HG02798 (cell line): Measurements from ENCODE around the gene TBC1D2B.
A peak's percentile ranks its signal among the peaks of the same experiment; 100 is the strongest.
"Not testable (repeated sequence)": the region's sequence is repeated elsewhere in the genome, so short reads cannot be mapped to it uniquely, and the experiment has no call there.

Experiments used
- ATAC-seq: cut with Tn5 transposase; IDR thresholded peaks from one replicate; pipeline ENCODE4 v1.9.1; 2021; ENCODE audit warnings: mild to moderate bottlenecking; ENCODE audit not compliant: unreplicated experiment, poor library complexity

Gene TBC1D2B

GRCh38 chr15:78007211-78007931, 70.1 kb downstream of the TBC1D2B start:
- no peak for ATAC-seq

- no peak for ATAC-seq
Measured at GRCh38 chr15:78006567-78007205, 70.8 kb downstream of the TBC1D2B start.

- no peak for ATAC-seq
Measured at GRCh38 chr15:78004919-78005634, 72.4 kb downstream of the TBC1D2B start.

GRCh38 chr15:78004222-78004727, 73.2 kb downstream of the TBC1D2B start:
- peak; percentile 67 for ATAC-seq

- no peak for ATAC-seq
Measured at GRCh38 chr15:78003539-78004008, 73.9 kb downstream of the TBC1D2B start.

- no peak for ATAC-seq
Measured at GRCh38 chr15:78002996-78003395, 74.5 kb downstream of the TBC1D2B start.

- no peak for ATAC-seq
Measured at GRCh38 chr15:78001656-78002055, 75.9 kb downstream of the TBC1D2B start.

GRCh38 chr15:78000927-78001249, 76.6 kb downstream of the TBC1D2B start:
- ATAC-seq: no peak

- ATAC-seq: peak; percentile 59
Measured at GRCh38 chr15:78000091-78000926, 77.2 kb downstream of the TBC1D2B start.

- ATAC-seq: no peak
Measured at GRCh38 chr15:77999486-77999885, 78.0 kb downstream of the TBC1D2B start.

GRCh38 chr15:77998592-77998991, 78.9 kb downstream of the TBC1D2B start:
- ATAC-seq: no peak

- ATAC-seq: not testable (repeated sequence)
Measured at GRCh38 chr15:77997761-77998554, 79.6 kb downstream of the TBC1D2B start.

GRCh38 chr15:77997221-77997620, 80.3 kb downstream of the TBC1D2B start:
- ATAC-seq: not testable (repeated sequence)

- ATAC-seq: not testable (repeated sequence)
Measured at GRCh38 chr15:77996713-77997171, 80.8 kb downstream of the TBC1D2B start.

- not testable (repeated sequence) for ATAC-seq
Measured at GRCh38 chr15:77996226-77996625, 81.3 kb downstream of the TBC1D2B start.

GRCh38 chr15:77995537-77995918, 82.0 kb downstream of the TBC1D2B start:
- ATAC-seq: not testable (repeated sequence)

- ATAC-seq: not testable (repeated sequence)
Measured at GRCh38 chr15:77994893-77995536, 82.5 kb downstream of the TBC1D2B start.

- peak; percentile 77 for ATAC-seq
Measured at GRCh38 chr15:77993970-77994693, 83.4 kb downstream of the TBC1D2B start.
